Measurements from ENCODE around the gene COX15.

Gene COX15

DNA sequence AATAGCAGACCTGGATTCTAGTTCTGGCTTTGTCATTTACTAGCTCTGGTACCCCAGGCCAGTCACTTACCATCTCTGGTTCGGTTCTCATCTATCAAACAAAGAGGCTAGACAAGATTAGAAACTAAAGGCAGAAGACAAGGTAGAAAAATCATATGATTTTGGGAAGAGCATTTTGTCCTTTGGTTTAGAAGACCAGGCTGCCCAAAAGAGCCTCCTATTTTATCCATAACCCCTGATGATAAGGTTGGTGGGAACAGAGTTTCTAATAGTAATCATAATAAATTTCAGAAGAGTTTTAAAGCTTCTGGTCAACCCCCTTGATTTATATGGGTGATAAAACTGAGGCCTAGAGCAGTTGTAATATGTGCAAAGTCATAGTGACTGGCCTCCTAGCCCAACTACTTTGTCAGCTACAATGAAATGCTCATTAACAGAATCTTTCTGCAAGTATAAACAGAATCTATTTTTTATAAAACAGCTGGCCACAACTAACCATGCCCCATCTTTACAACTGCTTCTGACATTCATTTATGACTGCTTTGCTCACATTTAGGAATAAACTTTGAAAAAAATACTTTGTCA, 23.4 kb downstream of the COX15 start:
- Histone ChIP-seq H2AFZ (ENCODE audit: low read depth, low read length) (no peak overlapping the region), H3K9ac (ENCODE audit: low read length) (peak overlapping the region; percentile 71), H2BK120ac (ENCODE audit: low read depth, low read length) (no peak overlapping the region), H3K18ac (ENCODE audit: low read depth in 1 of 2, low read length in 2 of 2) (no peak overlapping the region), H3K27me3 (ENCODE audit: control insufficient read depth in 1 of 2, insufficient read depth in 1 of 2, low read length in 2 of 2) (no peaks in the 10 kb centered on the region), H3K9me3 (ENCODE audit: control insufficient read depth, low read length) (no peaks in the 10 kb centered on the region), H3K36me3 (ENCODE audit: control insufficient read depth in 1 of 2, insufficient read depth in 2 of 2, low read depth in 1 of 2, low read length in 2 of 2) (peaks cover 25 to 86% of the 10 kb centered on the region in 2 experiments), H2BK5ac (ENCODE audit: low read depth, low read length, poor library complexity, severe bottlenecking) (no peak overlapping the region), H3K4me1 (ENCODE audit: control insufficient read depth, insufficient read depth, low read depth, low read length) (peaks cover 1% of the 10 kb centered on the region), H2BK12ac (ENCODE audit: low read length in 2 of 2) (no peak overlapping the region), H3K4me2 (ENCODE audit: low read length, poor library complexity, severe bottlenecking) (no peak overlapping the region), H3K27ac (ENCODE audit: low read length, poor library complexity, severe bottlenecking) (peak overlapping the region; percentile 8), H3K14ac (ENCODE audit: low read length in 2 of 2) (no peak overlapping the region), H2BK15ac (ENCODE audit: low read depth, poor library complexity, severe bottlenecking) (no peak overlapping the region), H3K79me1 (replicated peaks; ENCODE audit: low read length, poor library complexity, severe bottlenecking) (peaks cover 17% of the 10 kb centered on the region), H4K8ac (ENCODE audit: low read length) (no peak overlapping the region), H3K4ac (ENCODE audit: low read depth in 1 of 2, low read length in 2 of 2) (no peak overlapping the region), H3K4me3 (ENCODE audit: insufficient read depth in 1 of 2, low read depth in 1 of 2, low read length in 2 of 2) (no peak overlapping the region), H2AK5ac (ENCODE audit: low read length, severe bottlenecking) (no peak overlapping the region), H3K23ac (ENCODE audit: low read length in 2 of 2) (no peak overlapping the region), H4K91ac (ENCODE audit: low read length) (no peak overlapping the region)
- WGBS = 100% methylated on average over 1 of the region's 1 CpG
- peak; percentile 46 for DNase-seq

DNA sequence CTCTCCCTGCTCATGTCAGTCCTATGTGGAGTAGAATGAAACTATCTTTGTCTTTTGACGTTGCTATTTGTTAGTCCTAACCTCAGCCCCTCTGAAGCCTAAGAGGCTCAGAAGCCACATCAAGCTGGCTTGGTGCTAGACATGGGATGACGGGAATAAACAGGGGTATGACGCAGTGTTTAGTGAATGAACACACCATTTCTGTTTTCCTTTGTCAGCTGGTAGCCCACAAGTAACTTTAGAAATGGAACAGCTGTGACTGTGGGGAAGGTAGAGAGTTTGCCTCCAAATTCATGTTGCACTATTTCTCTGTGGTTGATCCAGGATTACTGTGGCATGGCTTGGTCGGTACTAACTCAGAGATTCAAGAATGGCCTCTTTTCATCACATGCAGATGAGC, 31.3 kb downstream of the COX15 start:
- no peak overlapping the region for H3K18ac ChIP-seq (ENCODE audit: low read depth in 1 of 2, low read length in 2 of 2)
- H2BK5ac ChIP-seq (ENCODE audit: low read depth, low read length, poor library complexity, severe bottlenecking) = no peak overlapping the region
- H4K8ac ChIP-seq (ENCODE audit: low read length) = no peak overlapping the region
- no peak overlapping the region for H2AFZ ChIP-seq (ENCODE audit: low read depth, low read length)
- H3K9me3 ChIP-seq (ENCODE audit: control insufficient read depth, low read length) = no peaks in the 10 kb centered on the region
- H3K4ac ChIP-seq (ENCODE audit: low read depth in 1 of 2, low read length in 2 of 2) = no peak overlapping the region
- no peak overlapping the region for H3K27ac ChIP-seq (ENCODE audit: low read length, poor library complexity, severe bottlenecking)
- H2BK12ac ChIP-seq (ENCODE audit: low read length in 2 of 2) = no peak overlapping the region
- peak overlapping the region in 1 of 2 experiments; percentile 64 for H3K23ac ChIP-seq (ENCODE audit: low read length in 2 of 2)
- H3K79me1 ChIP-seq (replicated peaks; ENCODE audit: low read length, poor library complexity, severe bottlenecking) = peaks cover 32% of the 10 kb centered on the region
- H2AK5ac ChIP-seq (ENCODE audit: low read length, severe bottlenecking) = no peak overlapping the region
- H2BK120ac ChIP-seq (ENCODE audit: low read depth, low read length) = no peak overlapping the region
- no peak overlapping the region for H3K14ac ChIP-seq (ENCODE audit: low read length in 2 of 2)
- no peak overlapping the region for H2BK15ac ChIP-seq (ENCODE audit: low read depth, poor library complexity, severe bottlenecking)
- H4K91ac ChIP-seq (ENCODE audit: low read length) = no peak overlapping the region
- H3K4me3 ChIP-seq (ENCODE audit: insufficient read depth in 1 of 2, low read depth in 1 of 2, low read length in 2 of 2) = no peak overlapping the region
- H3K4me2 ChIP-seq (ENCODE audit: low read length, poor library complexity, severe bottlenecking) = no peak overlapping the region
- H3K36me3 ChIP-seq (ENCODE audit: control insufficient read depth in 1 of 2, insufficient read depth in 2 of 2, low read depth in 1 of 2, low read length in 2 of 2) = peaks cover 39 to 95% of the 10 kb centered on the region in 2 experiments
- WGBS = 98% methylated on average over 3 of the region's 4 CpGs
- no peaks in the 10 kb centered on the region for H3K4me1 ChIP-seq (ENCODE audit: control insufficient read depth, insufficient read depth, low read depth, low read length)
- DNase-seq = peak; percentile 33
- no peaks in the 10 kb centered on the region for H3K27me3 ChIP-seq (ENCODE audit: control insufficient read depth in 1 of 2, insufficient read depth in 1 of 2, low read length in 2 of 2)
- H3K9ac ChIP-seq (ENCODE audit: low read length) = no peak overlapping the region

DNA sequence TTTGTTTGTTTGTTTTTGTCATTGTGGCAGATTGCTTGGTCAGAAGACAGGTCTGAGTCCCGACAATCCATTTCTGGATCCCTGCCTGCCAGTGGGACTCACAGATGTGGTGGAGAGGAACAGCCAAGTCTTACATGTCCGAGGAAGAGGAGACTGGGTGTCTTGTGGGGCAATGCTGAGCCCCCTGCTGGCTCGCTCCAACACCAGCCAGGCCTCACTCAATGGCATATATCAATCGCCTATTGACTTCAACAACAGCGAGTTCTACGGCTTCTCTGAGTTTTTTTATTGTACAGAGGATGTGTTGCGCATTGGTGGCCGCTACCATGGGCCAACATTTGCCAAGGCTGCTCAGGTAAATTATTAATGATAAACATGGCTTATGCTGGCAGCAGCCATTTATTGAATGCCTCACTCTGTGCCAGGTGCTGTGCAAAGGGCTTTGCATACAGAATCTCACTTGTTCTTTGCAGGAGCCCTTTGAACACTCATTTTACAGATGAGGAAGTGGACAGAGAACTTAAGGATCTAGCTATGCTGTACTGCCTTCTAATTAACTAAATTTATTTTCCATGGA, 33.3 kb downstream of the COX15 start:
- Histone ChIP-seq H3K4me3 (ENCODE audit: insufficient read depth in 1 of 2, low read depth in 1 of 2, low read length in 2 of 2) (no peak overlapping the region), H2BK120ac (ENCODE audit: low read depth, low read length) (no peak overlapping the region), H3K36me3 (ENCODE audit: control insufficient read depth in 1 of 2, insufficient read depth in 2 of 2, low read depth in 1 of 2, low read length in 2 of 2) (peaks cover 27 to 81% of the 10 kb centered on the region in 2 experiments), H3K4ac (ENCODE audit: low read depth in 1 of 2, low read length in 2 of 2) (no peak overlapping the region), H3K23ac (ENCODE audit: low read length in 2 of 2) (no peak overlapping the region), H3K9ac (ENCODE audit: low read length) (no peak overlapping the region), H3K4me2 (ENCODE audit: low read length, poor library complexity, severe bottlenecking) (no peak overlapping the region), H2BK5ac (ENCODE audit: low read depth, low read length, poor library complexity, severe bottlenecking) (no peak overlapping the region), H3K18ac (ENCODE audit: low read depth in 1 of 2, low read length in 2 of 2) (no peak overlapping the region), H2AK5ac (ENCODE audit: low read length, severe bottlenecking) (no peak overlapping the region), H3K4me1 (ENCODE audit: control insufficient read depth, insufficient read depth, low read depth, low read length) (peaks cover 2% of the 10 kb centered on the region), H3K27ac (ENCODE audit: low read length, poor library complexity, severe bottlenecking) (no peak overlapping the region), H4K8ac (ENCODE audit: low read length) (no peak overlapping the region), H2BK15ac (ENCODE audit: low read depth, poor library complexity, severe bottlenecking) (no peak overlapping the region), H3K79me1 (replicated peaks; ENCODE audit: low read length, poor library complexity, severe bottlenecking) (peaks cover 21% of the 10 kb centered on the region), H3K9me3 (ENCODE audit: control insufficient read depth, low read length) (no peaks in the 10 kb centered on the region), H3K27me3 (ENCODE audit: control insufficient read depth in 1 of 2, insufficient read depth in 1 of 2, low read length in 2 of 2) (no peaks in the 10 kb centered on the region), H3K14ac (ENCODE audit: low read length in 2 of 2) (no peak overlapping the region), H2BK12ac (ENCODE audit: low read length in 2 of 2) (no peak overlapping the region), H4K91ac (ENCODE audit: low read length) (no peak overlapping the region), H2AFZ (ENCODE audit: low read depth, low read length) (no peak overlapping the region)
- no peak for DNase-seq
- 92% methylated on average over 8 of the region's 8 CpGs for WGBS

DNA sequence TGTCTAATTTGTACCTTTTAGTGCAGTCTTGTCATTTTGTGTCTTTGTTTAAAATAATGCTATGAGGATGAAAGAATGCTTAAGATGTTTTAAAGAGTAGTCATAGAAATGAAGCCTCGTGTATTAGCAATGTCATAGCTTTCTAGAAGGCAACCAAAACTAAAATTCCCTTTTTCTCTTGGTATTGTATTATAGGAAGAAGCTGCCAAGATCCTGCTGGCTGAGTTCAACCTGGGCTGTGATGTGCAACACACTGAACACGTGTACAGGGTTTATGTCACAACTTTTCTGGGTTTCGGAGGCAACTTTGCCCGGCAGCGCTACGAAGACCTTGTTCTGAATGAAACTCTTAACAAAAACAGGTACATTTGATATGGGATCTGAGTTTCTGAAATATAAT, 36.2 kb downstream of the COX15 start:
- no peak overlapping the region for H3K18ac ChIP-seq (ENCODE audit: low read depth in 1 of 2, low read length in 2 of 2)
- peaks cover 26% of the 10 kb centered on the region for H3K79me1 ChIP-seq (replicated peaks; ENCODE audit: low read length, poor library complexity, severe bottlenecking)
- no peak overlapping the region for H2AFZ ChIP-seq (ENCODE audit: low read depth, low read length)
- H3K23ac ChIP-seq (ENCODE audit: low read length in 2 of 2) = no peak overlapping the region
- H3K4me3 ChIP-seq (ENCODE audit: insufficient read depth in 1 of 2, low read depth in 1 of 2, low read length in 2 of 2) = no peak overlapping the region
- H4K91ac ChIP-seq (ENCODE audit: low read length) = no peak overlapping the region
- no peak overlapping the region for H2BK12ac ChIP-seq (ENCODE audit: low read length in 2 of 2)
- H3K4ac ChIP-seq (ENCODE audit: low read depth in 1 of 2, low read length in 2 of 2) = no peak overlapping the region
- H3K14ac ChIP-seq (ENCODE audit: low read length in 2 of 2) = no peak overlapping the region
- H3K27ac ChIP-seq (ENCODE audit: low read length, poor library complexity, severe bottlenecking) = peak overlapping the region; percentile 50
- no peak overlapping the region for H3K9ac ChIP-seq (ENCODE audit: low read length)
- H2BK5ac ChIP-seq (ENCODE audit: low read depth, low read length, poor library complexity, severe bottlenecking) = no peak overlapping the region
- no peak overlapping the region for H3K4me2 ChIP-seq (ENCODE audit: low read length, poor library complexity, severe bottlenecking)
- no peaks in the 10 kb centered on the region for H3K27me3 ChIP-seq (ENCODE audit: control insufficient read depth in 1 of 2, insufficient read depth in 1 of 2, low read length in 2 of 2)
- peaks cover 4% of the 10 kb centered on the region for H3K4me1 ChIP-seq (ENCODE audit: control insufficient read depth, insufficient read depth, low read depth, low read length)
- no peak overlapping the region for H4K8ac ChIP-seq (ENCODE audit: low read length)
- no peak for DNase-seq
- H3K9me3 ChIP-seq (ENCODE audit: control insufficient read depth, low read length) = no peaks in the 10 kb centered on the region
- H3K36me3 ChIP-seq (ENCODE audit: control insufficient read depth in 1 of 2, insufficient read depth in 2 of 2, low read depth in 1 of 2, low read length in 2 of 2) = peaks cover 29 to 82% of the 10 kb centered on the region in 2 experiments
- peak overlapping the region; percentile 71 for H2AK5ac ChIP-seq (ENCODE audit: low read length, severe bottlenecking)
- no peak overlapping the region for H2BK120ac ChIP-seq (ENCODE audit: low read depth, low read length)
- H2BK15ac ChIP-seq (ENCODE audit: low read depth, poor library complexity, severe bottlenecking) = no peak overlapping the region
- 90% methylated on average over 1 of the region's 6 CpGs for WGBS
